Osteocyte (in vitro differentiated cells): ENCODE data around the gene BBS12. TPM values are rescaled to one million over a fixed set of nuclear protein-coding genes. Genes with fewer than 3 reads are reported as not detected.

Experiments used
- DNase-seq: peaks from one replicate; pipeline ENCODE4 v3.0.0; 2021; ENCODE audit warnings: mixed read lengths; ENCODE audit not compliant: unreplicated experiment; ENCODE audit errors: extremely low spot score
- H3K27ac Mint-ChIP-seq: one replicate; pipeline ENCODE4 v1.8.0; 2021; ENCODE audit warnings: mild to moderate bottlenecking, mixed read lengths; ENCODE audit not compliant: unreplicated experiment
- H3K27me3 Mint-ChIP-seq: one replicate; pipeline ENCODE4 v1.8.0; 2021; ENCODE audit warnings: mixed read lengths; ENCODE audit not compliant: unreplicated experiment
- H3K36me3 Mint-ChIP-seq: one replicate; pipeline ENCODE4 v1.8.0; 2021; ENCODE audit warnings: mixed read lengths; ENCODE audit not compliant: unreplicated experiment
- H3K4me1 Mint-ChIP-seq: one replicate; pipeline ENCODE4 v1.8.0; 2021; ENCODE audit warnings: mixed read lengths; ENCODE audit not compliant: unreplicated experiment
- H3K4me3 Mint-ChIP-seq: one replicate; pipeline ENCODE4 v1.8.0; 2021; ENCODE audit warnings: mild to moderate bottlenecking, moderate library complexity, mixed read lengths; ENCODE audit not compliant: unreplicated experiment
- H3K9me3 Mint-ChIP-seq: one replicate; pipeline ENCODE4 v1.8.0; 2021; ENCODE audit warnings: mixed read lengths; ENCODE audit not compliant: unreplicated experiment
- total RNA-seq: library from RNA; stranded (reverse); gene quantifications from 2 replicates; pipeline ENCODE4 v1.2.1, GENCODE V29; 2021
- TF ChIP-seq, protein P1 (sequence below): fragments of 200-600 bp; sonication (generic); IDR thresholded peaks from 2 replicates; pipeline ENCODE4 v1.5.0; 2021; ENCODE audit warnings: antibody characterized with exemption, mild to moderate bottlenecking, moderate library complexity

Gene BBS12
- total RNA-seq, 1 donor from 2014 or later = 3.3 TPM

- Mint-ChIP-seq H3K27me3 (no peaks in the 10 kb centered on the region), H3K4me3 (no peak overlapping the region), H3K27ac (no peak overlapping the region), H3K4me1 (peaks cover 6% of the 10 kb centered on the region), H3K36me3 (peaks cover 6% of the 10 kb centered on the region), H3K9me3 (peaks cover 5% of the 10 kb centered on the region)
- TF ChIP-seq, protein P1, sequence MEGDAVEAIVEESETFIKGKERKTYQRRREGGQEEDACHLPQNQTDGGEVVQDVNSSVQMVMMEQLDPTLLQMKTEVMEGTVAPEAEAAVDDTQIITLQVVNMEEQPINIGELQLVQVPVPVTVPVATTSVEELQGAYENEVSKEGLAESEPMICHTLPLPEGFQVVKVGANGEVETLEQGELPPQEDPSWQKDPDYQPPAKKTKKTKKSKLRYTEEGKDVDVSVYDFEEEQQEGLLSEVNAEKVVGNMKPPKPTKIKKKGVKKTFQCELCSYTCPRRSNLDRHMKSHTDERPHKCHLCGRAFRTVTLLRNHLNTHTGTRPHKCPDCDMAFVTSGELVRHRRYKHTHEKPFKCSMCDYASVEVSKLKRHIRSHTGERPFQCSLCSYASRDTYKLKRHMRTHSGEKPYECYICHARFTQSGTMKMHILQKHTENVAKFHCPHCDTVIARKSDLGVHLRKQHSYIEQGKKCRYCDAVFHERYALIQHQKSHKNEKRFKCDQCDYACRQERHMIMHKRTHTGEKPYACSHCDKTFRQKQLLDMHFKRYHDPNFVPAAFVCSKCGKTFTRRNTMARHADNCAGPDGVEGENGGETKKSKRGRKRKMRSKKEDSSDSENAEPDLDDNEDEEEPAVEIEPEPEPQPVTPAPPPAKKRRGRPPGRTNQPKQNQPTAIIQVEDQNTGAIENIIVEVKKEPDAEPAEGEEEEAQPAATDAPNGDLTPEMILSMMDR = no peak
- no peak for DNase-seq
These were observed 11.7 kb downstream of the BBS12 start for GRCh38 chr4:122744229-122744628.

GRCh38 chr4:122746485-122746965 lies 14.0 kb downstream of the BBS12 start:
- Mint-ChIP-seq H3K4me1 (peaks cover 4% of the 10 kb centered on the region), H3K36me3 (peaks cover 9% of the 10 kb centered on the region), H3K9me3 (peaks cover 9% of the 10 kb centered on the region), H3K27me3 (no peaks in the 10 kb centered on the region), H3K4me3 (no peak overlapping the region), H3K27ac (no peak overlapping the region)
- TF ChIP-seq, protein P1 = no peak
- no peak for DNase-seq

- no peak for DNase-seq
- H3K27me3 Mint-ChIP-seq = no peaks in the 10 kb centered on the region
- peaks cover 12% of the 10 kb centered on the region for H3K9me3 Mint-ChIP-seq
- H3K4me3 Mint-ChIP-seq = no peak overlapping the region
- H3K36me3 Mint-ChIP-seq = peaks cover 8% of the 10 kb centered on the region
- no peak overlapping the region for H3K27ac Mint-ChIP-seq
- peaks cover 4% of the 10 kb centered on the region for H3K4me1 Mint-ChIP-seq
- TF ChIP-seq, protein P1 = no peak
These were observed 14.6 kb downstream of the BBS12 start for GRCh38 chr4:122747068-122747467.

- TF ChIP-seq, protein P1 = no peak
- Mint-ChIP-seq H3K27ac (no peak overlapping the region), H3K27me3 (no peaks in the 10 kb centered on the region), H3K4me3 (no peak overlapping the region), H3K36me3 (peaks cover 4% of the 10 kb centered on the region), H3K9me3 (peaks cover 12% of the 10 kb centered on the region), H3K4me1 (peaks cover 4% of the 10 kb centered on the region)
- no peak for DNase-seq
These were observed 15.4 kb downstream of the BBS12 start for GRCh38 chr4:122747883-122748282.

GRCh38 chr4:122749704-122750454 lies 17.4 kb downstream of the BBS12 start:
- TF ChIP-seq, protein P1 = no peak
- peaks cover 12% of the 10 kb centered on the region for H3K9me3 Mint-ChIP-seq
- no peak overlapping the region for H3K4me3 Mint-ChIP-seq
- H3K4me1 Mint-ChIP-seq = peaks cover 4% of the 10 kb centered on the region
- H3K36me3 Mint-ChIP-seq = peaks cover 4% of the 10 kb centered on the region
- no peaks in the 10 kb centered on the region for H3K27me3 Mint-ChIP-seq
- H3K27ac Mint-ChIP-seq = no peak overlapping the region
- DNase-seq = no peak
